ENCODE data around the gene SKI.

The SKI gene

GRCh38 chr1:2352341-2352896 is 124.3 kb downstream of the SKI start:
- DNase-seq (ENCODE audit: low spot score) = no peak

- DNase-seq (ENCODE audit: low spot score) = no peak
These were observed 124.9 kb downstream of the SKI start for GRCh38 chr1:2352897-2353550.

GRCh38 chr1:2353551-2354438 is 125.7 kb downstream of the SKI start:
- no peak for DNase-seq (ENCODE audit: low spot score)

GRCh38 chr1:2354511-2355372 is 126.6 kb downstream of the SKI start:
- no peak for DNase-seq (ENCODE audit: low spot score)

- DNase-seq (ENCODE audit: low spot score) = no peak
These were observed 127.5 kb downstream of the SKI start for GRCh38 chr1:2355373-2356261.

- no peak for DNase-seq (ENCODE audit: low spot score)
These were observed 128.3 kb downstream of the SKI start for GRCh38 chr1:2356401-2356800.

GRCh38 chr1:2356911-2357845 is 129.1 kb downstream of the SKI start:
- DNase-seq (ENCODE audit: low spot score) = no peak

GRCh38 chr1:2358072-2358471 is 130.0 kb downstream of the SKI start:
- DNase-seq (ENCODE audit: low spot score) = no peak

GRCh38 chr1:2358651-2359640 is 130.8 kb downstream of the SKI start:
- no peak for DNase-seq (ENCODE audit: low spot score)
